Activated CD4-positive, alpha-beta T cell treated with anti-CD3 and anti-CD28 coated beads for 36 hours (primary cell): ENCODE data around the gene CFAP97D1. TPM values are rescaled to one million over a fixed set of nuclear protein-coding genes. Genes with fewer than 3 reads are reported as not detected.
A peak's percentile ranks its signal among the peaks of the same experiment; 100 is the strongest.

Source experiments
- ATAC-seq: fragments of 200-7000 bp; cut with Tn5 transposase; one replicate; pipeline ENCODE4 v1.10.0; 2021; ENCODE audit warnings: mild to moderate bottlenecking, moderate library complexity
- CTCF ChIA-PET: fragments of 350-600 bp; sonication (Branson Sonifier 250); formaldehyde crosslinking; loops from one replicate; lab custom pipeline; 2021; ENCODE audit warnings: antibody characterized with exemption; lab: Charles Lee
- POLR2A ChIA-PET: fragments of 350-600 bp; sonication (Branson Sonifier 250); formaldehyde crosslinking; loops from one replicate; lab custom pipeline; 2021; ENCODE audit warnings: antibody characterized with exemption, inconsistent platforms; lab: Charles Lee
- DNase-seq: peaks from one replicate; pipeline ENCODE4 v3.0.0-alpha.2; 2020
- H3K27ac Mint-ChIP-seq: one replicate; pipeline ENCODE4 v1.8.0; 2021; ENCODE audit warnings: mixed read lengths
- H3K27me3 Mint-ChIP-seq: one replicate; pipeline ENCODE4 v1.8.0; 2021; ENCODE audit warnings: mixed read lengths
- H3K36me3 Mint-ChIP-seq: one replicate; pipeline ENCODE4 v1.8.0; 2021; ENCODE audit warnings: low read depth, mixed read lengths
- H3K4me1 Mint-ChIP-seq: one replicate; pipeline ENCODE4 v1.8.0; 2021; ENCODE audit warnings: mixed read lengths
- H3K4me3 Mint-ChIP-seq: one replicate; pipeline ENCODE4 v1.8.0; 2021; ENCODE audit warnings: mild to moderate bottlenecking, moderate library complexity, mixed read lengths
- H3K9me3 Mint-ChIP-seq: one replicate; pipeline ENCODE4 v1.8.0; 2021; ENCODE audit warnings: low read depth, mixed read lengths
- intact Hi-C, 2 experiments: fragments of 100-400 bp; cut with DNase I in 1 of 2; cut with micrococcal nuclease in 1 of 2; formaldehyde crosslinking; loops; one replicate each; pipeline versions ENCODE4 v1.14.2 to v1.15.1; 2022 to 2024; cut with DNase I, micrococcal nuclease
- total RNA-seq, 2 experiments: library from RNA; stranded (reverse); gene quantifications; one replicate each; pipeline ENCODE4 v1.2.3, GENCODE V29; 2021

The CFAP97D1 gene
- total RNA-seq, 2 experiments from 2014 or later, result not detected

DNA sequence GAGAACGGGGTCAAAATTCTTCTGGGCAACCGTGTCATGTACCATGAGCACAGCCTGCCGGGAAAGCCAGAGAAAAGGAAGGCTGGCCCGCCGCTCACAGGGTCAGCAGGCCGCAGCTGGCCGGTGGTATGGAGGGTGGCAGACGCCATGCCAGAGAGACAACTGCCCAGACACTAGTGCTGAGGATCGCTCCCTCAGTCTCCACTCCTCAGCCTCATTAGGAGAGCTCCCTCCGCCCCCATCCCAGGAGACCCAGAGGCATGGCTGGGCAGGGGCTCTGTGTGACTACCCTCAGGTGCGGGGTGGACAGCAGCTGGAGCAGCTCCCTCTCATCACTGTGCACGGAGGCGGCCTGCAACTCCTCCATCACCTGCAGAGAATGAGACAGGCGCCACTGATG is 49.5 kb downstream of the CFAP97D1 start:
- no peaks in the 10 kb centered on the region for H3K36me3 Mint-ChIP-seq
- peaks cover 17% of the 10 kb centered on the region for H3K4me1 Mint-ChIP-seq
- ChIA-PET CTCF (no interaction called here), POLR2A (interaction anchor here (0.5 kb wide), 1 partner anchor 279 kb away, joined by 3 read pairs; no protein-coding TSS in a partner anchor)
- ATAC-seq, result no peak
- no peaks in the 10 kb centered on the region for H3K9me3 Mint-ChIP-seq
- no peak overlapping the region for H3K27ac Mint-ChIP-seq
- intact Hi-C loops, result loop anchor here in 1 of 2 experiments (5.0 kb wide), 1 partner anchor 47 kb away; the partner anchor contains the start of gene CFAP97D1
- H3K27me3 Mint-ChIP-seq, result peaks cover 29% of the 10 kb centered on the region
- no peak overlapping the region for H3K4me3 Mint-ChIP-seq
- DNase-seq, result no peak

GRCh38 chr17:43830510-43831140 is 50.4 kb downstream of the CFAP97D1 start:
- DNase-seq (peak; percentile 38), ATAC-seq (peak; percentile 80)
- Mint-ChIP-seq H3K9me3 (no peaks in the 10 kb centered on the region), H3K36me3 (no peaks in the 10 kb centered on the region), H3K4me1 (peaks cover 17% of the 10 kb centered on the region), H3K27ac (no peak overlapping the region), H3K27me3 (peaks cover 29% of the 10 kb centered on the region), H3K4me3 (no peak overlapping the region)
- CTCF ChIA-PET, result no interaction called here
- intact Hi-C loops, result loop anchor here in 1 of 2 experiments (5.0 kb wide), 1 partner anchor 48 kb away; the partner anchor contains the start of gene CFAP97D1
- POLR2A ChIA-PET, result interaction anchor here (0.5 kb wide), 1 partner anchor 279 kb away, joined by 3 read pairs; no protein-coding TSS in a partner anchor

GRCh38 chr17:43831633-43832032 is 51.4 kb downstream of the CFAP97D1 start:
- Mint-ChIP-seq H3K9me3 (no peaks in the 10 kb centered on the region), H3K27ac (no peak overlapping the region), H3K36me3 (no peaks in the 10 kb centered on the region), H3K4me1 (peaks cover 17% of the 10 kb centered on the region), H3K27me3 (peaks cover 32% of the 10 kb centered on the region), H3K4me3 (peak overlapping the region; percentile 66)
- ATAC-seq, result no peak
- intact Hi-C loops, result loop anchor here (2.0 to 5.0 kb wide), 2 partner anchors 49 to 53 kb away; partner anchors contain the start of genes CFAP97D1 (in 1 of the 2) and DUSP3 (in 1 of the 2)
- no peak for DNase-seq
- POLR2A ChIA-PET, result no interaction called here
- CTCF ChIA-PET, result interaction anchor here (0.7 to 0.8 kb wide), 2 partner anchors 24 to 378 kb away, joined by 3 read pairs; no protein-coding TSS in a partner anchor

- peaks cover 32% of the 10 kb centered on the region for H3K27me3 Mint-ChIP-seq
- peak; percentile 24 for ATAC-seq
- H3K9me3 Mint-ChIP-seq, result no peaks in the 10 kb centered on the region
- peak overlapping the region; percentile 66 for H3K4me3 Mint-ChIP-seq
- peak; percentile 38 for DNase-seq
- H3K4me1 Mint-ChIP-seq, result peaks cover 17% of the 10 kb centered on the region
- ChIA-PET CTCF (interaction anchor here (0.8 kb wide), 1 partner anchor 23 kb away, joined by 3 read pairs; no protein-coding TSS in a partner anchor), POLR2A (no interaction called here)
- no peaks in the 10 kb centered on the region for H3K36me3 Mint-ChIP-seq
- intact Hi-C loops, result loop anchor here (2.0 to 5.0 kb wide), 2 partner anchors 50 to 54 kb away; partner anchors contain the start of genes CFAP97D1 (in 1 of the 2) and DUSP3 (in 1 of the 2)
- no peak overlapping the region for H3K27ac Mint-ChIP-seq
Observed at GRCh38 chr17:43832168-43832975, 52.1 kb downstream of the CFAP97D1 start.

GRCh38 chr17:43832976-43833829 is 53.0 kb downstream of the CFAP97D1 start, which contains the start of gene MPP3:
TSS of gene MPP3 (minus strand) at chr17:43833146. CDS start at chr17:43831906, 1,240 bp downstream.
- Mint-ChIP-seq H3K9me3 (no peaks in the 10 kb centered on the region), H3K4me3 (peak within 1 kb of the TSS; percentile 66), H3K27me3 (peaks cover 34% of the 10 kb centered on the region), H3K36me3 (no peaks in the 10 kb centered on the region), H3K4me1 (peaks cover 17% of the 10 kb centered on the region), H3K27ac (no peak within 1 kb of the TSS)
- ATAC-seq (peak; percentile 74), DNase-seq (peak; percentile 63)
- POLR2A ChIA-PET, result no interaction called here
- CTCF ChIA-PET, result interaction anchor here (1.2 kb wide), 1 partner anchor 13 kb away, joined by 11 read pairs; the partner anchor contains the start of gene CD300LG
- intact Hi-C loops, result loop anchor here (2.0 to 5.0 kb wide), 2 partner anchors 51 to 54 kb away; partner anchors contain the start of genes CFAP97D1 (in 1 of the 2) and DUSP3 (in 1 of the 2)

DNA sequence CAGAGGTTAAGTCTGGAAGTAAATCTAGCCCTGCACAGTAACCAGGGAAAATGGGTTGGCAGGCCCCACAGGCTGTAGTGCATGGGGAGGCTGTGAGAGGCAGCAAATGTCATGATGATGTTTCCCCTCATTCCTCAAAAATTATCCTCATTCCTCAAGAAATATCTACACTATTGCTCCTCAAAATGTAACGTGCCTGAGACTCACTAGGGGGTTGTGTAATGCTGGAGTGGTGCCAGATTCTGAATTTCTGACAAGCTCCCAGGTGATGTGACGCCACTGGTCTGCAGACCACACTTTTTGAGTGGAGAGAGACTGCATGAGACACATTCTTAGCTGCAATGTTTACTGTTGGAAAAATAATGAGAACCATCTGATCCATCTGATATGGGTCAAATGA is 53.9 kb downstream of the CFAP97D1 start:
- ChIA-PET POLR2A (no interaction called here), CTCF (interaction anchor here (1.2 kb wide), 1 partner anchor 12 kb away, joined by 11 read pairs; the partner anchor contains the start of gene CD300LG)
- no peak overlapping the region for H3K27ac Mint-ChIP-seq
- no peak overlapping the region for H3K4me3 Mint-ChIP-seq
- H3K27me3 Mint-ChIP-seq, result peaks cover 34% of the 10 kb centered on the region
- ATAC-seq (no peak), DNase-seq (no peak)
- no peaks in the 10 kb centered on the region for H3K9me3 Mint-ChIP-seq
- no peaks in the 10 kb centered on the region for H3K36me3 Mint-ChIP-seq
- intact Hi-C loops, result loop anchor here in 1 of 2 experiments (5.0 kb wide), 1 partner anchor 52 kb away; the partner anchor contains the start of gene CFAP97D1
- peaks cover 17% of the 10 kb centered on the region for H3K4me1 Mint-ChIP-seq

Other genes with a start within 250 kb of the CFAP97D1 start
- 1 to 10 TPM; 2.9 to 3.3 TPM for gene ETV4, start 234.1 kb upstream of the CFAP97D1 start, total RNA-seq
- gene MEOX1, start 118.5 kb upstream of the CFAP97D1 start, total RNA-seq, result under 1 TPM; 0.34 to 0.65 TPM
- gene SOST, start 21.6 kb upstream of the CFAP97D1 start, total RNA-seq, result not detected
- gene DUSP3, start 1.5 kb upstream of the CFAP97D1 start, total RNA-seq, result 10 to 100 TPM; 23.4 to 24.8 TPM
- under 1 TPM; 0.37 to 0.41 TPM for gene MPP3, start 52.7 kb downstream of the CFAP97D1 start, total RNA-seq
- not detected for gene CD300LG, start 66.7 kb downstream of the CFAP97D1 start, total RNA-seq
- gene MPP2, start 127.1 kb downstream of the CFAP97D1 start, total RNA-seq, result 1 to 10 TPM; 1.2 to 1.3 TPM
- not detected for gene PPY, start 162.0 kb downstream of the CFAP97D1 start, total RNA-seq
- not detected for gene PYY, start 173.5 kb downstream of the CFAP97D1 start, total RNA-seq
- gene NAGS, start 224.2 kb downstream of the CFAP97D1 start, total RNA-seq, result 1 to 10 TPM; 1.3 to 1.5 TPM
- 10 to 100 TPM; 17.6 to 22.7 TPM for gene TMEM101, start 234.5 kb downstream of the CFAP97D1 start, total RNA-seq